GM21619 (cell line): ENCODE results near the gene WDR45.
A peak's percentile ranks its signal among the peaks of the same experiment; 100 is the strongest.

Experiments used
- ATAC-seq: cut with Tn5 transposase; IDR thresholded peaks from one replicate; pipeline ENCODE4 v1.9.1; 2021; ENCODE audit not compliant: unreplicated experiment

WDR45 gene

DNA sequence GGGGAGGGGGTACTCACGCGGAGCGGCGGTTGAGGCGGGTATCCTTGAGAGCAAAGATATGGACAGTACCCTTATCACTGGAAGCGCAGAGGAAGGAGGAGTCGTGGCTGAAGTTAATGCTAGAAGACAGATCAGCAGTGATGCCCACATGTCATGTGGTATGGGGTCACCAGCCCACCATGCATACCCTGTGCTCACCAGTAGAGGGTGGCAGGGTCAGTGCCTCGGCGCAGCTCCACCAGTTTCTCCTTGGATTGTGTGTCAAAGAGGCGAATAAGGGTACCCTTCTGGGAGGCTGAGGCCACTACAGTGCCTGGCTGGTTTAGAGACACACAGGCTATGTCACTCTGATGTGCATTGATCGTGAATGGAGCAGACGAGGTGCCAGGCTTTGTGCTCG lies 4.3 kb downstream of the WDR45 start:
- no peak for ATAC-seq

GRCh38 chrX:49073601-49074575 lies 5.8 kb downstream of the WDR45 start, which contains the start of gene PRAF2:
TSS of gene PRAF2 (minus strand) at chrX:49074002. CDS start at chrX:49073987, 15 bp downstream.
- peak; percentile 90 for ATAC-seq

DNA sequence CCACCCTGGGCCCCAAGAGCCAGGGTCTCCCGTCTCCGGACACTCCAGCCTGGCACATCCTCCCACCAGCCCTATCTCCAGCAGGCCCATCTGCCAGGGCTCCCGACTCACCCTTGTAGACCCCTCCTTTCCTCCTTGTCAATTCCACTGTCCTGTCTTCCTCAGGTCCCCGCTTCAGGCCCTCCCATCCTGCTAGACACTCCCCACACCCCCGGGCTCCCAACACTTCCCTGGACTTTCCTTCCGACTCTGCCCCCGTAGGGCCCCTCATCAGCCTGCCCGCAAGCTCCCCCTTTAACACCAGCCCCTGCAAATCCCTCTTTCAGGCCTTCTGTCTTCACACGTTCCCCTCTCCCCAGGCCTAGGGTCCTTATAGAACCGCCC lies 7.0 kb downstream of the WDR45 start:
- ATAC-seq = no peak

- ATAC-seq = no peak
Measured at GRCh38 chrX:49071877-49072711, 7.6 kb downstream of the WDR45 start.

DNA sequence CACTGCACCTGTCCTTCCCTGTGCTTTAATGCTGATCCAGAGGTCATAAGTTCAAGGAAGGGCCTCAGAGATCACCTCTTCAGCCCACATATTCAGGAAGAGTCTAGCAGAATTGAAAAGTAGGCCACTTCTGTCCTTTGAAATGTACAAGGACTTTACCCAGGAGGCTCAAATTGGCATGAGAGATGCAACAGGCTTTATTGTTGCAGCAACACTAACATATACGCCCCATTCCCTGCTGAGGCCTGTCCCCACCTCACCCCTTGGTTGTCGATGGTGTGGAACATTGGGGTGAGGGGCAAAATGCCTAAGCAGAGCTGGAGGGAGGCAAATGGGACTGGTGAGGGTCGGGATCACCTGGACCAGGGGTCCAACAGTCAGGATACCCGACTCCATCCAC lies 8.7 kb downstream of the WDR45 start:
- no peak for ATAC-seq

DNA sequence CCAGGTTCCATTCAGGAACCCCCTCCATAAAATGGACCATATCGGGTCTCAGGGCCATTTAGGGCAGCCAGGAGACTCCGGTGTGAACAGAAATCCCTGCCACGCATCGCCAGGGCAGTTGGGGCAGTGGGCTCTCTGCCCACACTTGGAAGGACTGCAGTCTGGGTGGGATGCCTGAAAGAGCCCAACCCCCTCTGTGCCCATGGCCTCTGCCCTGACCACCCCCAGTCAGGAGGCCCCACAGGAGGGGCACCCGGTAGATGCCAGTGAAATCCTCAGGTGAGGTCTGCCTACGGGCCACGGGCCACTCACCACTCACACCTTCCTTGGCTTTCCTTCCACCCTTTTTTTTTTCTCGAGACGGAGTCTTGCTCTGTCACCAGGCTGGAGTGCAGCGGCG lies 10.6 kb downstream of the WDR45 start:
- ATAC-seq = no peak

GRCh38 chrX:49067285-49068120 lies 12.2 kb downstream of the WDR45 start:
- no peak for ATAC-seq

DNA sequence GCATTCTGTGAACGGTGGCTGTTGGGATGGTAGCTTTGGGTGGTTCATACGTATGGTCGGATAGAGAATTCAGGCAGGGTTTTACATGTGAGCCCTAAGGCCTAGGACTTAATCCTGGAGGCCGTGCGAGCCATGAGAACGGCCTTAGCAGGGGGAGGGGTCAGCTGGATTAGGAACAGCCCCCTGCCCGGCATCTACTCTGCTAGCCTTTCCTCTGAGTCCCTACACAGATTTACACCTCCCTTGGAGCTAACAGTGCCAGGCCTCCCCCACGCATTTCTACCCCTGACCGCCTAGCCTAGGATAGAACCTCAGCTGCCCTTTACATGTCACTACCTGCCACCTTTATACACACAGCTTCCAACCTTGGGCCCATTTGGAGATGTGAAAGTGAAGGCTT lies 13.0 kb downstream of the WDR45 start:
- no peak for ATAC-seq

- ATAC-seq = no peak
Measured at GRCh38 chrX:49066278-49066677, 13.4 kb downstream of the WDR45 start.

DNA sequence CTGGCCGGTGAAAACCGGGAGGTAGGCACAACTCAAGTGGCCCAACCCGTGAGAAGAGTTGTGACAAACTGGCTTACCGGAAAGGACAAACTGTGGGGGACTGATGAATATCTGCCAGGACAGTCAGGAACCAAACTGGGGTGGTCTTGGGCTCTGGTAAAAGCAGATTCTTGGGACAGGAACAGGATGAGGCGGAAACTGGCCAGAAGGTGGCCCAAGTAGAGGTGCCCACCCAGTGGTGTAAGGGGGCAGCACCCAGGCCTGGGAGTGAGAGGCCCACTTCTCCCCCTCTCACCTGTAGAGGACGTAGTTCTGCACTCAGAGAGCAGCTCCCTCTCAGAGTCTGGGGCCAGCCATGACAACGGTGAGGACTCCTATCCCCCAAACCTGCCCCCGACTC lies 15.0 kb downstream of the WDR45 start:
- no peak for ATAC-seq

- no peak for ATAC-seq
Measured at GRCh38 chrX:49064303-49064702, 15.4 kb downstream of the WDR45 start.

DNA sequence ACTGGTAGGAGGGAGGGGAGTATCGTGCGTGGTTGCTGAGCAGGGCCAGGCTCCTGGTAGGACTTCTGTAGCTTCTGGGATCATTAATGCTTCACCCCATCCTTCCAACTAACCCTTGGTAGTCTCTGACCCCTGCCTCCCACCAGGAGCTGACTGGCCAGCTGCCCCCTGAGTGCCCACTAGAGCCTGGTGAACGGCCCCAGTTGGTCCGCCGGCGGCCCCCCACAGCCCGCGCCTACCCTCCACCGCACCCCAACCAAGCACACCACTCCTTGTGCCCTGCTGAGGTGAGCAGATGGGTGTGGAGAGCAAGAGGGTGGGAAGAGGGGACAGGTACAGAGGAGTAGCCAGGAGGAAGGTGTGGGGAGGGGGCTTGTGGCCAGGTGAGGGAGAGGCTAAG lies 16.0 kb downstream of the WDR45 start:
- ATAC-seq = no peak

- ATAC-seq = no peak
Measured at GRCh38 chrX:49061916-49062315, 17.8 kb downstream of the WDR45 start.

DNA sequence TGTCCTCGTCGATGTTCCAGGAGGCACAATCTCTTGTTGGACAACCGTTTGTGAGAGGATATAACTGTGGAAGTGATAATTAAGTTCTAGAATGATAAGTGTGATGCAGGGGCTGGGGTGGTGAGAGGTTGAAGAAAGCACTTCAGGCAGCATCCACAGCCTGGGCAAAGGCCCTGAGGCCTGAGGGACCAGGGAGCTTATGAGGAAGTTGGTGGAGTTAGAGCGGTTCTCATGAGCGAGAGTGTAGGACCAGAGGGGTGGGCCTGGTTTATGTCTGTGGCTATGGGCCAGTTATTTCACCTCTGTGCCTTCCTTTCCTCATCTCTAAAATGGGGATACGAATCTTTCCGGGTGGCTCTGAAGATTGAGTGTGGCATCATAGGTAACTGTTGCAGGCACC lies 18.2 kb downstream of the WDR45 start:
- ATAC-seq = no peak

DNA sequence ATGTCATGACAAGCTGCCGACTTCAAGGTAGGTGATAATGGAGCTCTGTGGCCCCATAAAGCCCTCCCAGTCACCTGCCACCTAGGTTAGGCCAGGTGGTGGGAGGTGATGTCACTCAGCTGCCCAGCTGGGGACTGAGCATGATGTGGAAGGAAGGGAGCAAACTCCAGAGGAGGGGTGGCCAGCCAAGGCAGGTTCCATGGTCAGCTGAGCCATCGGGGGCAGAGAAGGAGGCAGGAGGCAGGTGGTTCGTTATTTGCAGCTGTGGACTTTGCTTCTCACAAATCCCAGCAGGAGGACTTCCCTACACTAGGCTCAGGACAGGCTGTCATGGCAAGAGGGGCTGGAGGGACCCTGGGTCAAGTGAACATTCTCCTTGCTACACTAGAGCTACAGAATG lies 18.8 kb downstream of the WDR45 start:
- ATAC-seq = no peak

- no peak for ATAC-seq
Measured at GRCh38 chrX:49059681-49060085, 20.0 kb downstream of the WDR45 start.

- ATAC-seq = no peak
Measured at GRCh38 chrX:49059201-49059600, 20.5 kb downstream of the WDR45 start.

DNA sequence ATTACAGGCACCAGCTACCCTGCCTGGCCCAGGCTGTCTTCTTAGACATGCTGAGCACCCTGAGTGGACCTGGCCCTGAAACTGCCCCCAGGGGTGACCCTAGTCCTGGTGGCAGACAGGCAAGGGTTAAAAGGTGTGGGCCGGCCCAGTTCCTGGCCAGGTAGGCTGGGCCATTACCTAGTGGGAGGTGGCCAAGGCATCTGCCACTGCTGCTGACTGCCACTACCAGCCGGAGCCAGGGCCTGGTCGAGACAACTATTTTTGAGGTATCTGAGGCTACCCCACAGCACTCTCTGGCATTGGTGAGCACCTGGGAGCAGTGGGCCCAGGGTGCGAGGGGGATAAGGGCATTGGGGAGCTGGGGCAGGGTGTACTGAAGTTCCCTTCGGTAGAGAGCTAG lies 20.9 kb downstream of the WDR45 start, which contains the start of gene CCDC120:
Gene CCDC120, plus strand, starts transcription at position 206 of the 400 bp plus-strand sequence. CDS start 3,043 bp downstream, outside the sequence.
- ATAC-seq = no peak

- no peak for ATAC-seq
Measured at GRCh38 chrX:49054073-49054762, 25.5 kb downstream of the WDR45 start.
